GM21529 (cell line): Measurements from ENCODE around the gene TOMM22.
"Not testable (repeated sequence)": the region's sequence is repeated elsewhere in the genome, so short reads cannot be mapped to it uniquely, and the experiment has no call there.

Source experiments
- ATAC-seq: cut with Tn5 transposase; IDR thresholded peaks from one replicate; pipeline ENCODE4 v1.9.1; 2021; ENCODE audit not compliant: unreplicated experiment

The TOMM22 gene

GRCh38 chr22:38681582-38682335, at the start of gene TOMM22:
Gene TOMM22 (plus strand): TSS chr22:38681957. CDS start chr22:38681979, 22 bp downstream.
- peak; percentile 94 for ATAC-seq

GRCh38 chr22:38632528-38632927, 49.2 kb upstream of the TOMM22 start:
- no peak for ATAC-seq

- ATAC-seq, result no peak
These were observed 43.5 kb upstream of the TOMM22 start for GRCh38 chr22:38638216-38638615.

GRCh38 chr22:38638728-38639127, 43.0 kb upstream of the TOMM22 start:
- ATAC-seq, result no peak

GRCh38 chr22:38641476-38642040, 40.2 kb upstream of the TOMM22 start:
- ATAC-seq, result no peak

- ATAC-seq, result not testable (repeated sequence)
These were observed 37.5 kb upstream of the TOMM22 start for GRCh38 chr22:38644245-38644644.

- no peak for ATAC-seq
These were observed 36.3 kb upstream of the TOMM22 start for GRCh38 chr22:38645430-38645829.

- ATAC-seq, result no peak
These were observed 31.8 kb upstream of the TOMM22 start for GRCh38 chr22:38649841-38650522.

- no peak for ATAC-seq
These were observed 28.9 kb upstream of the TOMM22 start for GRCh38 chr22:38652859-38653258.

GRCh38 chr22:38653741-38654140, 28.0 kb upstream of the TOMM22 start:
- no peak for ATAC-seq

GRCh38 chr22:38655519-38656255, 26.1 kb upstream of the TOMM22 start:
- ATAC-seq, result no peak

GRCh38 chr22:38656256-38657044, 25.3 kb upstream of the TOMM22 start, which contains the start of the genes CBY1 and FAM227A:
Gene CBY1 (plus strand): TSS chr22:38656638. CDS start chr22:38668055, 11,417 bp downstream.
Gene FAM227A (minus strand): TSS chr22:38656392. CDS start chr22:38650168, 6,224 bp downstream.
- ATAC-seq, result peak; percentile 65

- peak; percentile 46 for ATAC-seq
These were observed 24.5 kb upstream of the TOMM22 start for GRCh38 chr22:38657045-38657909.

- ATAC-seq, result no peak
These were observed 6.9 kb upstream of the TOMM22 start for GRCh38 chr22:38674888-38675287.

- ATAC-seq, result no peak
These were observed 5.9 kb upstream of the TOMM22 start for GRCh38 chr22:38675833-38676232.

- ATAC-seq, result no peak
These were observed 3.1 kb downstream of the TOMM22 start for GRCh38 chr22:38684895-38685294.

GRCh38 chr22:38685761-38686160, 4.0 kb downstream of the TOMM22 start:
- ATAC-seq, result no peak

GRCh38 chr22:38689651-38690050, 7.9 kb downstream of the TOMM22 start:
- ATAC-seq, result no peak

GRCh38 chr22:38694049-38694448, 12.3 kb downstream of the TOMM22 start:
- ATAC-seq, result no peak
